Nucleus accumbens (tissue), 56 donors: Measurements from ENCODE around the gene SRGAP2.
A peak's percentile ranks its signal among the peaks of the same experiment; 100 is the strongest.
"Not testable (repeated sequence)": the region's sequence is repeated elsewhere in the genome, so short reads cannot be mapped to it uniquely, and the experiment has no call there.

Experiments
- DNase-seq, 56 donors: peaks; one replicate each; lab custom pipeline; 2025; lab: John Stamatoyannopoulos, UW

The SRGAP2 gene

GRCh38 chr1:206204871-206205270 lies 1.5 kb downstream of the SRGAP2 start:
- DNase-seq = peak in 2 of 56 donors; percentile 2 to 6

- not testable (repeated sequence) for DNase-seq
Observed at GRCh38 chr1:206205569-206205968, 2.2 kb downstream of the SRGAP2 start.

GRCh38 chr1:206210802-206211201 lies 7.5 kb downstream of the SRGAP2 start:
- DNase-seq = peak in 1 of 56 donors; percentile 5

- not testable (repeated sequence) for DNase-seq
Observed at GRCh38 chr1:206215600-206216392, 12.5 kb downstream of the SRGAP2 start.

- not testable (repeated sequence) for DNase-seq
Observed at GRCh38 chr1:206218285-206218684, 14.9 kb downstream of the SRGAP2 start.

GRCh38 chr1:206218765-206219164 lies 15.4 kb downstream of the SRGAP2 start:
- DNase-seq = not testable (repeated sequence)

GRCh38 chr1:206219514-206220331 lies 16.4 kb downstream of the SRGAP2 start:
- not testable (repeated sequence) for DNase-seq

GRCh38 chr1:206220332-206221000 lies 17.1 kb downstream of the SRGAP2 start:
- not testable (repeated sequence) for DNase-seq

- DNase-seq = not testable (repeated sequence)
Observed at GRCh38 chr1:206221585-206221984, 18.2 kb downstream of the SRGAP2 start.

GRCh38 chr1:206224190-206224776 lies 20.9 kb downstream of the SRGAP2 start:
- not testable (repeated sequence) for DNase-seq

GRCh38 chr1:206225386-206225785 lies 22.0 kb downstream of the SRGAP2 start:
- DNase-seq = not testable (repeated sequence)

- DNase-seq = not testable (repeated sequence)
Observed at GRCh38 chr1:206226886-206227285, 23.5 kb downstream of the SRGAP2 start.

GRCh38 chr1:206229286-206229685 lies 25.9 kb downstream of the SRGAP2 start:
- not testable (repeated sequence) for DNase-seq

GRCh38 chr1:206231989-206232388 lies 28.6 kb downstream of the SRGAP2 start:
- DNase-seq = not testable (repeated sequence)

GRCh38 chr1:206232970-206233645 lies 29.8 kb downstream of the SRGAP2 start:
- not testable (repeated sequence) for DNase-seq

GRCh38 chr1:206234189-206234916 lies 31.0 kb downstream of the SRGAP2 start:
- not testable (repeated sequence) for DNase-seq

GRCh38 chr1:206235190-206235589 lies 31.8 kb downstream of the SRGAP2 start:
- DNase-seq = not testable (repeated sequence)

GRCh38 chr1:206240288-206240687 lies 36.9 kb downstream of the SRGAP2 start:
- DNase-seq = not testable (repeated sequence)

GRCh38 chr1:206243335-206243734 lies 40.0 kb downstream of the SRGAP2 start:
- DNase-seq = peak in 1 of 56 donors; percentile 7
